GM12892 (cell line): ENCODE measurements around the gene IFT27.

ENCODE experiments used
- POLR2A ChIP-seq: IDR thresholded peaks from 2 replicates; pipeline ENCODE4 v1.6.1; 2011; ENCODE audit warnings: low read depth, low read length, control low read depth
- POLR2AphosphoS5 ChIP-seq: IDR thresholded peaks from 2 replicates; pipeline ENCODE4 v1.6.1; 2011; ENCODE audit warnings: low read depth, low read length, control low read depth

- no peak for TF ChIP-seq POLR2AphosphoS5
- no peak for TF ChIP-seq POLR2A
These were observed 6.1 kb downstream of the IFT27 start for GRCh38 chr22:36769541-36770512.
